Right atrium auricular region (tissue), 2 donors: ENCODE measurements around the gene ZC3H14. TPM values are rescaled to one million over a fixed set of nuclear protein-coding genes. Genes with fewer than 3 reads are reported as not detected.

Experiments
- DNase-seq: peaks from one replicate; pipeline ENCODE4 v3.0.0-alpha.2; 2019; ENCODE audit warnings: low spot score
- H3K27ac ChIP-seq, 2 donors: fragments of 200-600 bp; sonication (generic); 1 replicate in 1 of 2; 2 replicates in 1 of 2; pipeline ENCODE4 v1.5.1; 2016 to 2019
- H3K27me3 ChIP-seq, 2 donors: fragments of 200-600 bp; sonication (generic); one replicate each; pipeline versions ENCODE4 v1.5.1 to v1.6.0; 2017 to 2019
- H3K36me3 ChIP-seq: fragments of 200-600 bp; sonication (generic); one replicate; pipeline ENCODE4 v1.5.1; 2016
- H3K4me1 ChIP-seq, 2 donors: fragments of 200-600 bp; sonication (generic); one replicate each; pipeline versions ENCODE4 v1.5.1 to v1.6.0; 2017 to 2019
- H3K4me3 ChIP-seq, 2 donors: fragments of 200-600 bp; sonication (generic); 1 replicate in 1 of 2; 2 replicates in 1 of 2; pipeline ENCODE4 v1.5.1; 2017 to 2019; ENCODE audit warnings: mild to moderate bottlenecking in 1 of 2, moderate library complexity in 1 of 2
- H3K9me3 ChIP-seq, 2 donors: fragments of 200-600 bp; sonication (generic); one replicate each; pipeline ENCODE4 v1.5.1; 2019
- CTCF ChIP-seq, 2 donors: fragments of 200-600 bp; sonication (generic); IDR thresholded peaks; one replicate each; pipeline ENCODE4 v1.5.1; 2019; ENCODE audit warnings: antibody characterized with exemption in 2 of 2
- total RNA-seq, 2 donors: library from RNA; depleted of rRNA; stranded (reverse); fragments of >200 nt; gene quantifications; one replicate each; pipeline ENCODE4 v1.1.0, GENCODE V29; 2016

Gene ZC3H14
- total RNA-seq, 2 donors from 2014 or later, result 45.1 to 59.9 TPM

DNA sequence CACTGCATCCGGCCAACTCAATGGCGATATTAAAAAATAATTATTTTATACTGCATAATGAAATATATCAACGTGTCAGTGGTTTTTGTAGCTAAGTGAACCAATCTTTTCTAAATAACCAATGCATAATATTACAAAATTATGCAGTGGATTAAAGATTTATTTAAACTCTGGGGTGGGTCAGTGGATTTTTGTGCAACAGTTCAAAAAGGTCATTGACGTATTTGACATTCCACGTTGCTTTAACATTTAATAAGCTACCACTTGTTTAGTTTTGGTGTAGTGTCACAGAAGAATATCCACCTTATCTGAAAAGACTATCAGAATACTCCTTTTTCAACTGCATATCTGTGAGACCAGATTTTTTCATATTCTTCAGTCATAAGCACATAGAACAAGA, 2.6 kb downstream of the ZC3H14 start:
- DNase-seq, result no peak
- H3K9me3 ChIP-seq, result no peaks in the 10 kb centered on the region
- no peak overlapping the region for H3K27ac ChIP-seq
- H3K4me3 ChIP-seq, result no peak overlapping the region
- H3K4me1 ChIP-seq, result peaks cover 0 to 14% of the 10 kb centered on the region in 2 donors
- no peak for TF ChIP-seq CTCF (IDR thresholded peaks at IDR 0.05)
- no peaks in the 10 kb centered on the region for H3K27me3 ChIP-seq
- peaks cover 26% of the 10 kb centered on the region for H3K36me3 ChIP-seq

DNA sequence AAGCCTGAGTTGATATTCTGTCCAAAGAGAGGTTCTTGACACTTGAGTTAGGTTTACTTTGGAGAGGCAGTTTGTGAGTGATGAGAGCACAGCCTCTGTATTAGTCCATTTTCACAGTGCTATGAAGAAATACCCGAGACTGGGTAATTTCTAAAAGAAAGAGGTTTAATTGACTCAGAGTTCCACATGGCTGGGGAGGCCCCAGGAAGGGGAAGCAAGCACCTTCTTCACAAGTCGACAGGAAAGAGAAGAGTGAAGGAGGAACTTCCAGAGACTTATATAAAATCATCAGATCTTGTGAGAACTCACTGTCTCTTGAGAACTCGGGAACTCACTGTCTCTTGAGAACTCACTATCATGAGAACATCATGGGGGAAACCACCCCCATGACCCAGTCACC, 5.4 kb downstream of the ZC3H14 start:
- peaks cover 54% of the 10 kb centered on the region for H3K36me3 ChIP-seq
- H3K4me3 ChIP-seq, result no peak overlapping the region
- TF ChIP-seq CTCF (IDR thresholded peaks at IDR 0.05), result no peak
- H3K27ac ChIP-seq, result no peak overlapping the region
- no peak for DNase-seq
- peaks cover 0 to 9% of the 10 kb centered on the region in 2 donors for H3K4me1 ChIP-seq
- no peaks in the 10 kb centered on the region for H3K27me3 ChIP-seq
- H3K9me3 ChIP-seq, result no peaks in the 10 kb centered on the region

- no peaks in the 10 kb centered on the region for H3K9me3 ChIP-seq
- H3K4me3 ChIP-seq, result no peak overlapping the region
- H3K27ac ChIP-seq, result no peak overlapping the region
- no peak for TF ChIP-seq CTCF (IDR thresholded peaks at IDR 0.05)
- DNase-seq, result no peak
- no peaks in the 10 kb centered on the region for H3K27me3 ChIP-seq
- no peaks in the 10 kb centered on the region for H3K4me1 ChIP-seq
- H3K36me3 ChIP-seq, result peaks cover 93% of the 10 kb centered on the region
Observed at GRCh38 chr14:88572117-88572516, 9.3 kb downstream of the ZC3H14 start.

GRCh38 chr14:88576222-88576621, 13.4 kb downstream of the ZC3H14 start:
- Histone ChIP-seq H3K9me3 (no peaks in the 10 kb centered on the region), H3K27me3 (no peaks in the 10 kb centered on the region), H3K27ac (no peak overlapping the region), H3K36me3 (peaks cover 99% of the 10 kb centered on the region), H3K4me3 (no peak overlapping the region), H3K4me1 (no peaks in the 10 kb centered on the region)
- no peak for DNase-seq
- TF ChIP-seq CTCF (IDR thresholded peaks at IDR 0.05), result no peak

GRCh38 chr14:88584451-88584850, 21.6 kb downstream of the ZC3H14 start:
- Histone ChIP-seq H3K4me1 (no peaks in the 10 kb centered on the region), H3K27me3 (no peaks in the 10 kb centered on the region), H3K9me3 (no peaks in the 10 kb centered on the region), H3K36me3 (peaks cover 74% of the 10 kb centered on the region), H3K4me3 (no peak overlapping the region), H3K27ac (no peak overlapping the region)
- DNase-seq, result no peak
- no peak for TF ChIP-seq CTCF (IDR thresholded peaks at IDR 0.05)

GRCh38 chr14:88588081-88588480, 25.2 kb downstream of the ZC3H14 start:
- DNase-seq, result no peak
- Histone ChIP-seq H3K4me1 (no peaks in the 10 kb centered on the region), H3K9me3 (no peaks in the 10 kb centered on the region), H3K4me3 (no peak overlapping the region), H3K36me3 (peaks cover 51% of the 10 kb centered on the region), H3K27ac (no peak overlapping the region), H3K27me3 (no peaks in the 10 kb centered on the region)
- no peak for TF ChIP-seq CTCF (IDR thresholded peaks at IDR 0.05)
